ENCODE results near the gene PPP1R17.

The PPP1R17 gene

GRCh38 chr7:31729195-31729804 lies 42.3 kb downstream of the PPP1R17 start:
- H3K4me3 ChIP-seq (ENCODE audit: low read length): no peak overlapping the region
- no peak for TF ChIP-seq ZNF274 (IDR thresholded peaks at IDR 0.05; ENCODE audit: low read depth, low read length)

GRCh38 chr7:31734456-31734855 lies 47.4 kb downstream of the PPP1R17 start:
- H3K4me3 ChIP-seq (ENCODE audit: low read length): no peak overlapping the region
- TF ChIP-seq ZNF274 (IDR thresholded peaks at IDR 0.05; ENCODE audit: low read depth, low read length): no peak

GRCh38 chr7:31735991-31736982 lies 49.3 kb downstream of the PPP1R17 start:
- no peak overlapping the region for H3K4me3 ChIP-seq (ENCODE audit: low read length)
- no peak for TF ChIP-seq ZNF274 (IDR thresholded peaks at IDR 0.05; ENCODE audit: low read depth, low read length)

GRCh38 chr7:31741852-31742251 lies 54.8 kb downstream of the PPP1R17 start:
- no peak overlapping the region for H3K4me3 ChIP-seq (ENCODE audit: low read length)
- TF ChIP-seq ZNF274 (IDR thresholded peaks at IDR 0.05; ENCODE audit: low read depth, low read length): no peak

- no peak for TF ChIP-seq ZNF274 (IDR thresholded peaks at IDR 0.05; ENCODE audit: low read depth, low read length)
These were observed 57.4 kb downstream of the PPP1R17 start for GRCh38 chr7:31744294-31744874.

GRCh38 chr7:31747553-31747952 lies 60.5 kb downstream of the PPP1R17 start:
- H3K4me3 ChIP-seq (ENCODE audit: low read length): no peak overlapping the region
- TF ChIP-seq ZNF274 (IDR thresholded peaks at IDR 0.05; ENCODE audit: low read depth, low read length): no peak

More at GRCh38 chr7:31744294-31744874, 57.4 kb downstream of the PPP1R17 start:
- no peak overlapping the region for H3K4me3 ChIP-seq (ENCODE audit: low read length)

GRCh38 chr7:31748084-31748483 lies 61.1 kb downstream of the PPP1R17 start:
- H3K4me3 ChIP-seq (ENCODE audit: low read length): no peak overlapping the region
- TF ChIP-seq ZNF274 (IDR thresholded peaks at IDR 0.05; ENCODE audit: low read depth, low read length): no peak

- no peak overlapping the region for H3K4me3 ChIP-seq (ENCODE audit: low read length)
- TF ChIP-seq ZNF274 (IDR thresholded peaks at IDR 0.05; ENCODE audit: low read depth, low read length): no peak
These were observed 64.7 kb downstream of the PPP1R17 start for GRCh38 chr7:31751726-31752125.

Measured in GM08714 (cell line).